Effector CD8-positive, alpha-beta T cell (primary cell): ENCODE data around the gene CTSS.
"Not testable (repeated sequence)": the region's sequence is repeated elsewhere in the genome, so short reads cannot be mapped to it uniquely, and the experiment has no call there.

ENCODE experiments used
- DNase-seq: peaks from one replicate; lab custom pipeline; 2025; lab: John Stamatoyannopoulos, UW

The CTSS gene

GRCh38 chr1:150775276-150775675, 9.7 kb upstream of the CTSS start:
- DNase-seq, result no peak

DNA sequence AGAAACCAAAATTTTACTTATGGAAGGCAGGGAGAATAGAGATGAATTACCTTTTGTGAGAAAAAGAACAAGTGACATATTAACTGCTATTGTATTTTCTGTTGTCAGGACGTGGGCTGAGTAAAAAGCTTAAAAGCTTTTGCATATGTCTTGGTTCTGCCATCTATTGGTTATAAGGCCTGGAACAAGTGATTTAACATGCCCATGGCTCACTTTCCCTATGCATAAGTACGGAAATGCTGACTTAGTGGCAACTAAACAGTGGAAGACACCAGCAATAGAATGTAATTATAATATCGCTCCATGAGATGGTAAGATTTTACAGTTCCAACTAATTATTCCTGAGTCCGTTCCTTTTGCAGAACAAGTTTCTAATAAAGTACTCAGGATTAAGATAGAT, 6.7 kb upstream of the CTSS start:
- DNase-seq, result no peak

DNA sequence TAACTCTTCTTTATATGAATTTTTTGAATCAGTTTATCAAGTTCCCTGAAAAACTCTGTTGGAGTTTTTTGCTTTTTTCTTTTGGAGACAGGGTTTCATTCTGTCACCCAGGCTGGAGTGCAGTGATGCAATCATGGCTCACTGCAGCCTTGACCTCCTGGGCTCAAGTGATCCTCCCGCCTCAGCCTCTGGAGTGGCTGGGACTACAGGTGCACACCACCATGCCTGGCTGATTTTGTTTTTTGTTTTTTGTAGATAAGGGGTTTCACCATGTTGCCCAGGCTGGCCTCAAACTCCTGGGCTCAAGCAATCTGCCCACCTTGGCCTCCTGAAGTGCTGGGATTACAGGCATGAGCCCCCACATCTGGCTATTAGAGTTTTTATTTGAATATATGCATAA, 2.1 kb upstream of the CTSS start:
- DNase-seq, result not testable (repeated sequence)

GRCh38 chr1:150765977-150766301, 361 bp upstream of the CTSS start:
- DNase-seq, result not testable (repeated sequence)

DNA sequence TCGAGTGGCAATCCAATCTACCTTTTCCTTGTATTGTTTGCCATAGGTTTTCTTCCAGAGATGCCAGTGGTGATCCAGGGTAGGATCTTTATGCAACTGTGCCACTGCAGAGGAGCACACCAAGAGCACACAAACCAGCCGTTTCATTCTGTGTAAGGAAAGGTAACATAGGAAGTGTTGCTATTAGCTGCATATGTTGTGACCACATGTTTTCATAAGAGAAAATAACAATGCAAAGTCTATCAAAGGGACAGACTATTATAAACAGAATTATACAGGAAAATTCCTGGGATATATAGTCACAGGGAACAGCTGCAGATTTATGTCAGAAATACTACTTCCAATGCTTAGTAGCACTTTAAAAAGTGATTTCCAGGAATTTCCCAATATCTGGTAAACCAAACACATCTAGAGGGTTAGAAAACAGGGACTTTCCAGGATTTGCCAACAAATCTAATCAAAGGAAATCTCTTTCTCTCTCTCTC, 919 bp downstream of the CTSS start:
- no peak for DNase-seq

DNA sequence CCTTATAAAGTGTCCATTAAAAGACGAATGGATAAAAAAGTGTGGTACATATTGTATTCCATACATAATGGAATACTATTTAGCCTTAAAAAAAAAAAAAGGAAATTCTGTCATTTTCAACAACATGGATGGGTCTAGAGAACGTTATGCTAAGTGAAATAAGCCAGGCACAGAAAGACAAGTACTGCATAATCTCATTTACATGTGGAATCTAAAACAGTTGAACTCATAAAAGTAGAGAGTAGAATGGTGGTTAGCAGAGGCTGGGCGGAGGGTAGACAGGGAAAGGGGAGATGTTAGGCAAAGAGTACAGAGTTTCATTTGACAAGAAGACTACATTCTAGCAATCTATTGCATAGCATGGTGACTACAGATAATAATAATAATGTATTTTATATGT, 2.6 kb downstream of the CTSS start:
- no peak for DNase-seq

- no peak for DNase-seq
Observed at GRCh38 chr1:150762552-150762951, 3.0 kb downstream of the CTSS start.

- DNase-seq, result no peak
Observed at GRCh38 chr1:150761801-150762200, 3.8 kb downstream of the CTSS start.

- DNase-seq, result no peak
Observed at GRCh38 chr1:150760013-150760412, 5.6 kb downstream of the CTSS start.

DNA sequence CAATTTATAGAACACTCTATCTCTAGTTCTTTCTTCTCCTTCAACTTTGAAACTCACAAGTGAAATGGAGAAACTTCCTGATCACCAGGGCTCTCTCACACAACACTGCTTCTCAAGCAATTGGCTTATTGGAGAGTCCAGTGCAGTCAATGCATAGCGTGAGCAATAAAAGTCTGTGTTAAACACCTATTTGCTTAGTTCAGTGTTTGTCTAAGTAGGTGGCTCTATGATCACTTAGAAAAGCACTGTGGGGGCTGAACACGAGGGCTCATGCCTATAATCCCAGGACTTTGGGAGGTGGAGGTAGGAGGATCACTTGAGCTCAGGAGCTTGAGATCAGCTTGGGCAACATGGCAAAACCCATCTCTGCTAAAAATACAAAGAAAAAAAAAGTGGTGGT, 12.2 kb downstream of the CTSS start:
- DNase-seq, result no peak

DNA sequence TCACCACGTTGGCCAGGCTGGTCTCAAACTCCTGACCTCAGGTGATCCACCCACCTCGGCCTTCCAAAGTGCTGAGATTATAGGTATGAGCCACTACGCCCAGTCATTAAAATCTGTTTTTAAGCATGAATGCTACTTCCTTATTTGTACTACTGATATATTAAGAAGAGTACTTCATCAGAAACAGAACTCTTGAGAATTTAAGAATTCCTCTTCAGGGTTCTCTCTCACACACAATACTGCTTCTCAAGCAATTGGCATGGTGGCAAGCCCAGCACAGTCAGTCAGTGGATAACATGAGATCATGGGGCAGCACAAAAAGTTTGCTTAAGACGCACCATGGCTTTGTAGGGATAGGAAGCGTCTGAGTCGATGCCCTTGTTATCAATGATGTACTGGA, 14.1 kb downstream of the CTSS start:
- no peak for DNase-seq

DNA sequence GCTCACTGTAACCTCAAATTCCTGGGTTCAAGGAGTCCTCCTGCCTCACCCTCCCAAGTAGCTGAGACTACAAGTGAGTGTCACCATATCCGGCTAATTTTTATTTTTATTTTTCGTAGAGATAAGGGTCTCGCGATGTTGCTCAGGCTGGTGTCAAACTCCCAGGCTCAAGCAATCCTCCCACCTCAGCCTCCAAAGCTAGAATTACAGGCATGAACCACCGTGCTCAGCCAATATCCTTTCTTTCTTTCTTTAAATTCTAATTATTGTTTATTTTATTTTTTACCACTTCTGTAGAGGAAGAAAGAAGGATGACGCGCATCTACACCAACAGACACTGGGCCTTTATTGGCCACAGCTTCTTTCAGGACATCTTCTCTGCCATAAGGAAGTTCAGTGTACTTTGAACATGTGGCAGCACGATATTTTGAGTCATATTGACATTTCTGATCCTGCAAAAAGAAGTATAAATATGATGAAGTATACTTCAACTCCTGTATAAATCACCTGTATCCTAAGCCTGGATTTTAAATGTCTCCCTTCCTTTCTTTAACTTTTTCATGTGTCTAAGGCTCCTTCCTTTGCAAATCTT, 15.8 kb downstream of the CTSS start:
- no peak for DNase-seq

DNA sequence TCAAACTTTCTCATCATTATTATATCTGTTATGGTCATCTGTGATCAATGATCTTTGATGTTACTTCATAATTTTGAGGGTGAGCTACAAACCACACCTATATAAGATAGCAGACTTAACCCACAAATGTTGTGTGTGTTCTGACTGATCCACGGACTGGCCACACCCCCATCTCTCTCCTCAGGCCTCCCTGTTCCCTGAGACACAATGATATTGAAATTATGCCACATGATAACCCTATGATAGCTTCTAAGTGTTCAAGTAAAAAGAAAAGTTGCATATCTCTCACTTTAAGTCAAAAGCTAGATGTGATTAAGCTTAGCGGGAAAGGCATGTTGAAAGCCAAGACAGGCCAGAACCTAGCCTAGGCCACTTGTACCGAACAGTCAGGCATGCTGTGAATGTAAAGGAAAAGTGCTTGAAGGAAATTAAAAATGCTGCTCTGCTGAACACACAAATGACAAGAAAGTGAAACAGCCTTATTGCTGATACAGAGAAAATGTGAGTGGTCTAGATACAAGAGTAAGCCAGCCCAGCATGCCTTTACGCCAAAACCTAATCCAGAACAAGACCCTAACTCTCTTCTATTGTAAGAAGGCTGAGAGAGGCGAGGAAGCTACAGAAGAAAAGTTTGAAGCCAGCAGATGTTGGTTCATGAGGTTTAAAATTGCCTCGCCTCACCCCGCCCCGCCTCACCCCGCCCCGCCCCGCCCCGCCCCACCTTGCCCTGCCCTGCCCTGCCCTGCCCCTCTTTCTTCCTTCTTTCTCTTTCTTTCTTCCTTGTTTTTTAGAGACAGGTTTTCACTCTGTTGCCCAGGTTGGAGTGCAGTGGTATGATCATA, 16.5 kb downstream of the CTSS start:
- DNase-seq, result no peak

DNA sequence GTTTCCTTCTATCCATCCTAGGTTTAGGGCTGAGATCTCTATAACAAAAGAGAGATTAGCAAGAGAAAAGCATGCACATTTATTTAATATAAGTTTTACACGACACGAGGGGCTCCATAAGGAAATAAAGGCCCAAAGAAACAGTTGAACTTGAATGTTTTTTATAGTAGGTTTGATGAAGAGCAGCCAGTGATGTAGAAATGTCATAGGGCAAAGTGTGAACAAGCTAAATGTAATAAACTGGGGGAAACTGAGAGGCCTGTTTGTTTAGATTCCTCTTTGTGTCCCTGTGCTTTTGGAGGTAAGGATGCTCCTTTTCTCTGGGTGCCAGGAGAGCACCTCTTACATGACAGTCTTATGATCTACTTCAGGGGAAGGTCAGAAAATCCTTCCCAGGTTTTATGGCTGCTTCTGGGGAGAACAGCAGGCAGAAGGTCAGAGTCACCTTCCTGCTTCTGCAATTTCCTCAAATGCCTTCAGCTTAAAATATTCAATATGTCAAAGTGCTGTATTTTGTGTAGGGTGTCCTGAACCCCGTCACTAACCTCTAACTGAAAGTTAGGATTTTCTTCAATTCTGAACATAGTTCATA, 35.4 kb downstream of the CTSS start:
- DNase-seq, result no peak

- DNase-seq, result no peak
Observed at GRCh38 chr1:150724336-150724735, 41.2 kb downstream of the CTSS start.

DNA sequence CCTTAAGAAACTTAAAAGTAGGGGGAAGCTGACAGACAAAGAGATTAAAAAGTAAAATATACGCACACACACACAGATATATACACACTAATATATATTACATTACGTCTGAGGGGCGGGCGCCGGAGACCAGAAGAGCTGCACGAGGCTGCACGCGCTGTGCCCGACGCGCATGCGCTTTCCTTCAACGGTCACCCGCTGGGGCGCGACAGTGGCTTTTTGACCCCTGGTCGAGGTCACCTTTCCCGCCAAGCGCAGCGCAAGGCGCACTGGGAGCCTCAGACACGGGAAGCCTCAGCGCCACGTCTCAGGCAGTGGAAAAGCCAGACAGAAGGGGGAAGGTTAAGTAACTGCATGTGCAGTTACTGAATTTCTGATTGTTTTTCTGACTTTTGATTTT, 44.9 kb downstream of the CTSS start, which contains the start of gene HORMAD1:
TSS of gene HORMAD1 (minus strand) at position 193 of the 400 bp plus-strand sequence. CDS start 1,390 bp downstream, outside the sequence.
- DNase-seq, result no peak

- no peak for DNase-seq
Observed at GRCh38 chr1:150720098-150720497, 45.5 kb downstream of the CTSS start.

- DNase-seq, result no peak
Observed at GRCh38 chr1:150718225-150718891, 47.2 kb downstream of the CTSS start.

DNA sequence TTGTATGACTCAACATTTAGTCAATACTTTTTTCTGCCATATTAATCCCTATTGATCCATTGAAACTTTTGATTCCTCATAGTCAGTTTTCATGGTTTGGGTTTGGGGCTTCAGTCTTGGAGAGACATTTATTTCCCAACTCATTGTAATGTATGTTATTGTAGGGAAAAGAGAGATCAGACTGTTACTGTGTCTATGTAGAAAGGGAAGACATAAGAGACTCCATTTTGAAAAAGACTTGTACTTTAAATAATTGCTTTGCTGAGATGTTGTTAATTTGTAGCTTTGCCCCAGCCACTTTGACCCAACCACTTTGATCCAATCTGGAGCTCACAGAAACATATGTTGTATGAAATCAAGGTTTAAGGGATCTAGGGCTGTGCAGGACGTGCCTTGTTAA, 56.5 kb downstream of the CTSS start:
- DNase-seq, result not testable (repeated sequence)

GRCh38 chr1:150708595-150708994, 57.0 kb downstream of the CTSS start:
- DNase-seq, result no peak

DNA sequence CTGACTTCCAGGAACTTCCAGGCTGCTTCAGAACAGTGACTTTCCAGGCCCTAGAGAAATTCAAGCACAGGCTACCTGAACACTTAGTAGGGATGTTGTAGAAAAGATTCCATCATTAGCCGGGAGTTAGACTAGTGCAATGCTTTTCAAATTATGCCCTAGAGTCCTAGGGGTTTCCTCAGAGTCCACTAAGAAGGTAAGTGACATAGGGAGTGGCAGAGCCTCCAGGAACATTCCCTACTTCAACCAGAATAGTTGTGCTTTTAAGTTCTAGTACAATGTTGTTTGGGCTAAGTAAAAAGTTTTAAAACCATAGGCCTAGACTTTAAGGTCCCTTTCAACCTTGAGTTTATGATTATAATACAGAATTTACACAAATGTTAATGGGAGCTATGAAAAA, 59.5 kb downstream of the CTSS start:
- no peak for DNase-seq

DNA sequence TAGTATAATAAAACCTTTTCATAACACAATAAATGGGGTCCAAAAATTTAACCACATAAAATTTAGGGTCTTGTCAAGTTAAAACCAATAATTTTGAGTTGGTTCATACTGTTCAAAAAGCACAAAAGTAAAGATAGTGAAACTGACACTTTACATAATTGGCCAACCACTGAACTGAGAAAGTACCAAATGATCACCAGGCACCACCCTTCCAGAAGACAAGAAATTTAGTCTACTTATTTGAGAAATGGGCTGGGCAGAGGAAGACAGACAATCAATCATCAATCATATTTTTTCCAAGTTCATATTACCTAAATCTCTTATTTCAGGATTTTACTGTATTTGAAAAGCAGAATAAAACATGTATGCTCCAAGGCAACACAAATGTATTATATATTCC, 62.2 kb downstream of the CTSS start:
- DNase-seq, result no peak
